Sigmoid colon (tissue), 4 donors: Measurements from ENCODE around the gene PRG2.
A peak's percentile ranks its signal among the peaks of the same experiment; 100 is the strongest.

ENCODE experiments used
- CTCF ChIP-seq, 4 experiments: fragments of 450-650 bp in 3 of 4; fragments of 200-600 bp in 1 of 4; IDR thresholded peaks; one replicate each; pipeline ENCODE4 v1.5.1; 2016 to 2019; ENCODE audit warnings: antibody characterized with exemption in 4 of 4, mild to moderate bottlenecking in 3 of 4, moderate library complexity in 2 of 4
- POLR2A ChIP-seq, 2 donors: fragments of 450-650 bp; IDR thresholded peaks; one replicate each; pipeline ENCODE4 v1.6.1; 2016; ENCODE audit warnings: antibody characterized with exemption in 2 of 2, mild to moderate bottlenecking in 2 of 2, moderate library complexity in 2 of 2
- POLR2AphosphoS5 ChIP-seq, 4 donors: sonication (generic); formaldehyde crosslinking; IDR thresholded peaks; one replicate each; pipeline ENCODE4 v1.6.1; 2017; ENCODE audit warnings: antibody characterized with exemption in 4 of 4

DNA sequence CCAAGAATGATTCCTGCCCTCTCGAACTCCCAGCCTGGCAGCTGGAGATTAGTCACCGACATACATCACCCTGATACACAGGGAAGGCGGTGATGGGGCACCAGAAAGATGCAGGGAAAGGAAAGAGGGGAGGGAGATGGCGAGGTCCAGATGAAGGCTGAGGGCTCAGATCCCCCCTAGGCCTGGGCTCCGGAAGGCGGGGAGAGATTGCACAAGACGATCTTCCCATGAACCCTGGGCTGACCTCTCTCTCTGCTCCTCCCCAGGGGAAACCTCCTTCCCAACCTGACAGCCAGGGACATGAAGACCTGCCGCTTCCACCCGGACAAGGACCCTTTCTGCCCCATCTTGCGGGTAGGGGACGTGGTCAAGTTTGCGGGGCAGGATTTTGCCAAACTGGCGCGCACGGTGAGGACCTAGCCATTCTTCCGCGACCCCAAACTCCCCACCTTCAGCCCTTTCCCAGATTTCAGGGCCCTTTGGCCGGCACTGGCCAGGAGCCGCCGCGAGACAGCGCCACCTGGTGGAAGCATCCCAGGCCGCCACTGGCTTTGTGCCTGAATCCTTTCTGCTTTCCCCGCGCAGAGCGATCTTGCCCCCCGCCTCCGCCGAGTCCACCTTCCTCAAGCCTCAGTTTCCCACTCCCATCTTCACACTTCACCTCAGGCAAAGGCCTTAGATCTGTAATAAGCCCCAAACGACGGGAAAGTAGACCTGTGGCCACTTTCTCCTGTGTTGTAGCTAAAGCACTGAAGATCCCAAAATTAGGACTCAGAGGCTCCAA is 40.8 kb downstream of the PRG2 start:
- TF ChIP-seq POLR2A (IDR thresholded peaks at IDR 0.05) (no peak), CTCF (IDR thresholded peaks at IDR 0.05) (peak; percentile 63 to 93 (median 78)), POLR2AphosphoS5 (IDR thresholded peaks at IDR 0.05) (peak in 2 of 4 donors; percentile 28 to 42)
